K562 (cell line): ENCODE results near the gene MIEF2. TPM values are rescaled to one million over a fixed set of nuclear protein-coding genes. Genes with fewer than 3 reads are reported as not detected.

ENCODE experiments used
- ATAC-seq: fragments of 200-7000 bp; cut with Tn5 transposase; 3 replicates; pipeline ENCODE4 v1.9.1; 2020; ENCODE audit warnings: moderate library complexity
- BruUV-seq: library from RNA; stranded (reverse); fragments of 400-500 nt; replicated peaks from 2 replicates; lab custom pipeline; 2021; lab: Mats Ljungman, UMichigan
- CTCF ChIA-PET: fragments of 300-600 bp; formaldehyde crosslinking; extraction: SDS; loops from one replicate; lab custom pipeline; 2021; ENCODE audit warnings: low intra/inter-chr PET ratio; lab: Yijun Ruan, JAX
- POLR2A ChIA-PET: fragments of 300-600, 350-650 bp; sonication (Branson Sonifier 250); formaldehyde crosslinking; extraction: SDS; loops from one replicate; lab custom pipeline; 2021; ENCODE audit warnings: antibody characterized with exemption, inconsistent platforms; lab: Yijun Ruan, JAX
- DNase-seq, 4 experiments: peaks; one replicate each; pipeline versions ENCODE4 v3.0.0 to v3.0.0-alpha.2; 2011 to 2018; ENCODE audit warnings: low spot score in 3 of 4, mixed read lengths in 3 of 4; ENCODE audit errors: extremely low read depth in 1 of 4
- FAIRE-seq: peaks from 2 replicates; lab custom pipeline; 2011; peaks lifted over from hg19 to GRCh38; lab: Jason Lieb, UNC
- H2AFZ ChIP-seq: 2 replicates; pipeline ENCODE4 v1.6.0; 2011; ENCODE audit warnings: low read depth, low read length, control low read depth, inconsistent platforms
- H3K27ac ChIP-seq: fragments of 200-600 bp; 3 replicates; pipeline ENCODE4 v1.8.0; 2011; ENCODE audit warnings: low read depth, mild to moderate bottlenecking, control low read depth, inconsistent platforms, low read length, moderate library complexity, mixed read lengths; ENCODE audit errors: extremely low read depth
- H3K27me3 ChIP-seq, 2 experiments: fragments of 300-600 bp in 1 of 2; 2 replicates in 1 of 2; 3 replicates in 1 of 2; pipeline versions ENCODE4 v1.6.0 to v1.8.0; 2011; ENCODE audit warnings: inconsistent platforms in 2 of 2, low read length in 2 of 2, mild to moderate bottlenecking in 1 of 2, mixed read lengths in 1 of 2, moderate library complexity in 1 of 2; ENCODE audit not compliant: control insufficient read depth in 2 of 2, insufficient read depth in 2 of 2
- H3K36me3 ChIP-seq: fragments of 300-600 bp; 3 replicates; pipeline ENCODE4 v1.8.0; 2011; ENCODE audit warnings: mild to moderate bottlenecking, low read length, inconsistent platforms; ENCODE audit not compliant: control insufficient read depth, insufficient read depth
- H3K4me1 ChIP-seq, 2 experiments: fragments of 200-600 bp in 1 of 2; replicated peaks in 1 of 2; 2 replicates in 1 of 2; 3 replicates in 1 of 2; pipeline versions ENCODE4 v1.5.1 to v1.8.0; 2011; ENCODE audit warnings: inconsistent platforms in 2 of 2, low read length in 2 of 2, mild to moderate bottlenecking in 1 of 2, mixed read lengths in 1 of 2, moderate library complexity in 1 of 2; ENCODE audit not compliant: control insufficient read depth in 2 of 2, insufficient read depth in 2 of 2
- H3K4me2 ChIP-seq: 2 replicates; pipeline ENCODE4 v1.6.1; 2011; ENCODE audit warnings: low read length, control low read depth, inconsistent platforms, mixed read lengths; ENCODE audit not compliant: insufficient read depth
- H3K4me3 ChIP-seq: fragments of 200-600 bp; sonication (generic), shearing (Covaris generic); 2 replicates; pipeline ENCODE4 v1.5.1; 2016; ENCODE audit warnings: control low read depth, inconsistent platforms
- H3K79me2 ChIP-seq: fragments of 200-600 bp; 3 replicates; pipeline ENCODE4 v1.8.0; 2011; ENCODE audit warnings: low read length, inconsistent platforms; ENCODE audit not compliant: control insufficient read depth, insufficient read depth
- H3K9ac ChIP-seq, 2 experiments: 2 replicates each; pipeline versions ENCODE4 v1.6.0 to v1.6.1; 2011; ENCODE audit warnings: low read depth in 2 of 2, low read length in 2 of 2, control low read depth in 1 of 2, inconsistent platforms in 1 of 2, mild to moderate bottlenecking in 1 of 2, mixed read lengths in 1 of 2; ENCODE audit not compliant: insufficient read depth in 1 of 2
- H3K9me1 ChIP-seq: one replicate; pipeline ENCODE4 v1.6.0; 2011; ENCODE audit warnings: inconsistent platforms, mild to moderate bottlenecking, low read length, moderate library complexity; ENCODE audit not compliant: control insufficient read depth, insufficient read depth
- H3K9me3 ChIP-seq: replicated peaks from 2 replicates; pipeline ENCODE4 v1.5.1; 2011; ENCODE audit warnings: low read depth, low read length, inconsistent platforms; ENCODE audit not compliant: control insufficient read depth, insufficient read depth
- H4K20me1 ChIP-seq: replicated peaks from 2 replicates; pipeline ENCODE4 v1.6.1; 2011; ENCODE audit warnings: low read length, inconsistent platforms, mixed read lengths; ENCODE audit not compliant: control insufficient read depth, insufficient read depth
- AFF4 ChIP-seq: sonication (generic); formaldehyde crosslinking; IDR thresholded peaks from 2 replicates; pipeline ENCODE4 v1.8.0; 2023; ENCODE audit warnings: mild to moderate bottlenecking, missing genetic modification reagents
- EP300 ChIP-seq: IDR thresholded peaks from 2 replicates; pipeline ENCODE4 v1.6.1; 2012; ENCODE audit warnings: low read length, improper control_type of control experiment
- PHF8 ChIP-seq: fragments of 200-600 bp; sonication (generic); IDR thresholded peaks from 2 replicates; pipeline ENCODE4 v1.6.1; 2012; ENCODE audit warnings: mixed run types, mild to moderate bottlenecking, inconsistent platforms, low read length, moderate library complexity, borderline replicate concordance
- POLR2A ChIP-seq: fragments of 450-650 bp; conservative IDR thresholded peaks from 2 replicates; pipeline ENCODE4 v1.6.1; 2016
- POLR2G ChIP-seq: fragments of 200-400 bp; formaldehyde crosslinking; IDR thresholded peaks from 2 replicates; pipeline ENCODE4 v1.6.1; 2017; ENCODE audit warnings: low read depth, mild to moderate bottlenecking, antibody characterized with exemption, low read length, moderate library complexity
- WGBS: fragments of 100-300 bp; shearing (Covaris generic); methylation state at CpG from one replicate; pipeline ENCODE4 v1.1.6; 2016; ENCODE audit warnings: low coverage, mixed read lengths; ENCODE audit not compliant: insufficient coverage; ENCODE audit errors: missing lambda C conversion rate; 5-methylcytosine and 5-hydroxymethylcytosine counted together
- in situ Hi-C: fragments of 300-500 bp; cut with MboI; formaldehyde crosslinking; loops from 4 replicates; pipeline ENCODE4 v1.15.0; 2018; ENCODE audit warnings: inconsistent platforms, mixed read lengths
- intact Hi-C: fragments of 100-400 bp; cut with micrococcal nuclease; formaldehyde crosslinking; loops from 2 replicates; pipeline ENCODE4 v1.14.2; 2022
- polyA plus RNA-seq, 8 experiments: library from polyadenylated mRNA; depleted of rRNA in 4 of 8; stranded (reverse) in 5 of 8; unstranded in 3 of 8; fragments of >200 nt; fragmentation: Nextera tagmentation in 2 of 8; fragmentation: Illumina TruSeq in 1 of 8; extraction: Ambion mirVana in 2 of 8; extraction: Trizol in 1 of 8; gene quantifications; 2 replicates each; pipeline versions ENCODE4 v1.2.1 to v1.2.3, GENCODE V29; 2011 to 2014; ENCODE audit warnings: inconsistent platforms in 1 of 8, missing spikeins in 1 of 8
- total RNA-seq, 7 experiments: library from RNA; depleted of rRNA in 6 of 7; stranded (reverse); fragments of >200 nt in 6 of 7; fragmentation: Illumina TruSeq in 2 of 7; extraction: Trizol in 2 of 7; gene quantifications; 2 replicates each; pipeline versions ENCODE4 v1.2.1 to v1.2.3, GENCODE V29; 2011 to 2021; ENCODE audit warnings: low replicate concordance in 1 of 7

MIEF2 gene
- total and polyA plus RNA-seq, 9 of the 15 experiments (the other 6 are each of a cell fraction or from before 2014, with no cell fraction given), result 0.10 to 8.2 (median 2.4) TPM

- Histone ChIP-seq H3K4me3 (no peak overlapping the region), H3K4me2 (no peak overlapping the region), H4K20me1 (peaks cover 3% of the 10 kb centered on the region; the same call in 1 of the 2 replicates), H3K36me3 (peaks cover 69% of the 10 kb centered on the region; the same call in 2 of the 3 replicates), H3K9ac (no peak overlapping the region), H3K9me3 (no peaks in the 10 kb centered on the region), H3K9me1 (peaks cover 2% of the 10 kb centered on the region), H3K79me2 (no peaks in the 10 kb centered on the region), H3K4me1 (peaks cover 3 to 23% of the 10 kb centered on the region in 2 experiments; a peak in 4 of 5 replicates), H3K27me3 (no peaks in the 10 kb centered on the region), H3K27ac (no peak overlapping the region), H2AFZ (no peak overlapping the region)
- in situ Hi-C loops (no loop called here), intact Hi-C loops (no loop called here)
- FAIRE-seq (no peak), ATAC-seq (no peak), DNase-seq (no peak)
- TF ChIP-seq AFF4 (no peak), POLR2A (no peak), POLR2G (0 out of 2 replicates have a peak, but pooled peaks have one; percentile 15), EP300 (no peak), PHF8 (no peak)
- BruUV-seq, result no TSS peak
- ChIA-PET CTCF (no interaction called here), POLR2A (interaction anchor here (0.9 kb wide), 1 partner anchor 8 kb away, joined by 3 read pairs; the partner anchor contains the start of gene FLII)
- 92% methylated on average over 4 of the region's 14 CpGs for WGBS
Measured at GRCh38 chr17:18250708-18251107, 9.8 kb upstream of the MIEF2 start.
